SK-N-SH (cell line): ENCODE results near the gene PPP1R1C.

Experiments
- EZH2phosphoT487 ChIP-seq: fragments of 200-600 bp; sonication (generic); IDR thresholded peaks from 2 replicates; pipeline ENCODE4 v1.6.1; 2017; ENCODE audit warnings: low read depth, mixed run types, mild to moderate bottlenecking, antibody characterized with exemption, moderate library complexity, borderline replicate concordance
- FOXM1 ChIP-seq: IDR thresholded peaks from 2 replicates; pipeline ENCODE4 v1.4.0; 2012; ENCODE audit warnings: low read depth, mild to moderate bottlenecking
- GABPA ChIP-seq: IDR thresholded peaks from 2 replicates; pipeline ENCODE4 v1.4.0; 2012; ENCODE audit warnings: low read depth, mild to moderate bottlenecking
- GATA2 ChIP-seq: sonication (generic); formaldehyde crosslinking; IDR thresholded peaks from 2 replicates; pipeline ENCODE4 v1.5.0; 2020; ENCODE audit warnings: mild to moderate bottlenecking, missing genetic modification reagents
- POLR2AphosphoS5 ChIP-seq: IDR thresholded peaks from 2 replicates; pipeline ENCODE4 v1.6.1; 2012; ENCODE audit warnings: low read depth, low read length
- RAD21 ChIP-seq: IDR thresholded peaks from 2 replicates; pipeline ENCODE4 v1.6.1; 2012; ENCODE audit warnings: mild to moderate bottlenecking, low read length
- RFX5 ChIP-seq: IDR thresholded peaks from 2 replicates; pipeline ENCODE4 v1.6.1; 2012; ENCODE audit warnings: mild to moderate bottlenecking, improper control_type of control experiment, low read length
- SMC3 ChIP-seq: IDR thresholded peaks from 2 replicates; pipeline ENCODE4 v1.6.1; 2012; ENCODE audit warnings: low read depth, low read length, improper control_type of control experiment
- TF ChIP-seq, protein P1 (sequence below): fragments of 150-350 bp; IDR thresholded peaks from 2 replicates; pipeline ENCODE4 v1.6.1; 2017; ENCODE audit warnings: antibody characterized with exemption, low read length, low read depth, borderline replicate concordance
- TF ChIP-seq, protein P2 (sequence below): IDR thresholded peaks from 2 replicates; pipeline ENCODE4 v1.4.0; 2012; ENCODE audit warnings: low read depth, borderline replicate concordance
- TF ChIP-seq, protein P3 (sequence below): fragments of 200-600 bp; sonication (generic); IDR thresholded peaks from 2 replicates; pipeline ENCODE4 v1.6.1; 2017; ENCODE audit warnings: antibody characterized with exemption, mild to moderate bottlenecking, moderate library complexity

DNA sequence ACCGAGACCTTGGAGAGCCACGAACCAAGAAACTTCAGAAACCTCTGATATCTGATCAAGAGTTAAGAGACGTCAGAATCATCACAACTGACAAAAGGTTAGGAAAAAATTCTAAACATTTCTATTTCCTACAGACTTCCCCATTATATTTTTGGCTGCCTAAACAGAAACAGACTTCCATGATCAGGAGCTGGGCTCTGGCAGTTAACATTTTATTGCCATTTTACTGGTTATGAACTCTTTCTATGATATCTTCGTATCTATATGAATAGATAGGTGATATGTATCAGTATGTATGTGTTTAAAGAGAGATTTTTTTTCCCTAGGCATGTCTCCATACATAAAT lies 31.1 kb upstream of the PPP1R1C start:
- TF ChIP-seq RFX5 (no peak), SMC3 (no peak), GATA2 (CRISPR knock-in tag) (no peak), RAD21 (no peak), FOXM1 (no peak), POLR2AphosphoS5 (no peak), GABPA (no peak), EZH2phosphoT487 (no peak)
- TF ChIP-seq, protein P1, sequence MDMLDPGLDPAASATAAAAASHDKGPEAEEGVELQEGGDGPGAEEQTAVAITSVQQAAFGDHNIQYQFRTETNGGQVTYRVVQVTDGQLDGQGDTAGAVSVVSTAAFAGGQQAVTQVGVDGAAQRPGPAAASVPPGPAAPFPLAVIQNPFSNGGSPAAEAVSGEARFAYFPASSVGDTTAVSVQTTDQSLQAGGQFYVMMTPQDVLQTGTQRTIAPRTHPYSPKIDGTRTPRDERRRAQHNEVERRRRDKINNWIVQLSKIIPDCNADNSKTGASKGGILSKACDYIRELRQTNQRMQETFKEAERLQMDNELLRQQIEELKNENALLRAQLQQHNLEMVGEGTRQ = no peak
- TF ChIP-seq, protein P2, sequence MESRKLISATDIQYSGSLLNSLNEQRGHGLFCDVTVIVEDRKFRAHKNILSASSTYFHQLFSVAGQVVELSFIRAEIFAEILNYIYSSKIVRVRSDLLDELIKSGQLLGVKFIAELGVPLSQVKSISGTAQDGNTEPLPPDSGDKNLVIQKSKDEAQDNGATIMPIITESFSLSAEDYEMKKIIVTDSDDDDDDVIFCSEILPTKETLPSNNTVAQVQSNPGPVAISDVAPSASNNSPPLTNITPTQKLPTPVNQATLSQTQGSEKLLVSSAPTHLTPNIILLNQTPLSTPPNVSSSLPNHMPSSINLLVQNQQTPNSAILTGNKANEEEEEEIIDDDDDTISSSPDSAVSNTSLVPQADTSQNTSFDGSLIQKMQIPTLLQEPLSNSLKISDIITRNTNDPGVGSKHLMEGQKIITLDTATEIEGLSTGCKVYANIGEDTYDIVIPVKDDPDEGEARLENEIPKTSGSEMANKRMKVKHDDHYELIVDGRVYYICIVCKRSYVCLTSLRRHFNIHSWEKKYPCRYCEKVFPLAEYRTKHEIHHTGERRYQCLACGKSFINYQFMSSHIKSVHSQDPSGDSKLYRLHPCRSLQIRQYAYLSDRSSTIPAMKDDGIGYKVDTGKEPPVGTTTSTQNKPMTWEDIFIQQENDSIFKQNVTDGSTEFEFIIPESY = no peak
- TF ChIP-seq, protein P3, sequence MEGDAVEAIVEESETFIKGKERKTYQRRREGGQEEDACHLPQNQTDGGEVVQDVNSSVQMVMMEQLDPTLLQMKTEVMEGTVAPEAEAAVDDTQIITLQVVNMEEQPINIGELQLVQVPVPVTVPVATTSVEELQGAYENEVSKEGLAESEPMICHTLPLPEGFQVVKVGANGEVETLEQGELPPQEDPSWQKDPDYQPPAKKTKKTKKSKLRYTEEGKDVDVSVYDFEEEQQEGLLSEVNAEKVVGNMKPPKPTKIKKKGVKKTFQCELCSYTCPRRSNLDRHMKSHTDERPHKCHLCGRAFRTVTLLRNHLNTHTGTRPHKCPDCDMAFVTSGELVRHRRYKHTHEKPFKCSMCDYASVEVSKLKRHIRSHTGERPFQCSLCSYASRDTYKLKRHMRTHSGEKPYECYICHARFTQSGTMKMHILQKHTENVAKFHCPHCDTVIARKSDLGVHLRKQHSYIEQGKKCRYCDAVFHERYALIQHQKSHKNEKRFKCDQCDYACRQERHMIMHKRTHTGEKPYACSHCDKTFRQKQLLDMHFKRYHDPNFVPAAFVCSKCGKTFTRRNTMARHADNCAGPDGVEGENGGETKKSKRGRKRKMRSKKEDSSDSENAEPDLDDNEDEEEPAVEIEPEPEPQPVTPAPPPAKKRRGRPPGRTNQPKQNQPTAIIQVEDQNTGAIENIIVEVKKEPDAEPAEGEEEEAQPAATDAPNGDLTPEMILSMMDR = no peak
